ENCODE results near the gene OR13F1. TPM values are rescaled to one million over a fixed set of nuclear protein-coding genes. Genes with fewer than 3 reads are reported as not detected.

The OR13F1 gene
- not detected in 5 replicates for total RNA-seq (2022; extraction: Qiagen RNA extraction; ENCODE audit: low read depth)

GRCh38 chr9:104503963-104504362 is at the start of gene OR13F1:
Gene OR13F1 (plus strand): TSS chr9:104504263. CDS start chr9:104504263, 0 bp downstream.

GRCh38 chr9:104527109-104527508 is 23.0 kb downstream of the OR13F1 start, which contains the start of gene OR13C4:
Gene OR13C4 (minus strand): TSS chr9:104527209. CDS start chr9:104527209, 0 bp downstream.

GRCh38 chr9:104536756-104537155 is 32.7 kb downstream of the OR13F1 start, which contains the start of gene OR13C3:
Gene OR13C3 (minus strand): TSS chr9:104536856. CDS start chr9:104536723, 133 bp downstream.

Other genes starting within 250 kb of the OR13F1 start
- not detected in 5 replicates for gene OR13C4, start 22.9 kb downstream of the OR13F1 start, total RNA-seq (2022; extraction: Qiagen RNA extraction; ENCODE audit: low read depth)
- gene OR13C3, start 32.6 kb downstream of the OR13F1 start, total RNA-seq (2022; extraction: Qiagen RNA extraction; ENCODE audit: low read depth) = not detected in 5 replicates
- gene OR13C8, start 64.9 kb downstream of the OR13F1 start, total RNA-seq (2022; extraction: Qiagen RNA extraction; ENCODE audit: low read depth) = not detected in 5 replicates
- gene OR13C5, start 95.2 kb downstream of the OR13F1 start, total RNA-seq (2022; extraction: Qiagen RNA extraction; ENCODE audit: low read depth) = not detected in 5 replicates
- gene OR13C2, start 101.4 kb downstream of the OR13F1 start, total RNA-seq (2022; extraction: Qiagen RNA extraction; ENCODE audit: low read depth) = not detected in 5 replicates
- not detected in 5 replicates for gene OR13C9, start 113.9 kb downstream of the OR13F1 start, total RNA-seq (2022; extraction: Qiagen RNA extraction; ENCODE audit: low read depth)
- gene OR13D1, start 190.3 kb downstream of the OR13F1 start, total RNA-seq (2022; extraction: Qiagen RNA extraction; ENCODE audit: low read depth) = not detected in 5 replicates
- 6.5 to 15.4 TPM (median 13.4 TPM) in 5 replicates for gene NIPSNAP3A, start 243.4 kb downstream of the OR13F1 start, total RNA-seq (2022; extraction: Qiagen RNA extraction; ENCODE audit: low read depth)

Measured in A549 treated with RU486 at 1 μM for 4 hours (cell line).